HG03457 (cell line): ENCODE measurements around the gene TMEM43.

Source experiments
- ATAC-seq: cut with Tn5 transposase; IDR thresholded peaks from one replicate; pipeline ENCODE4 v1.9.1; 2021; ENCODE audit warnings: moderate number of reproducible peaks; ENCODE audit not compliant: unreplicated experiment

Gene TMEM43

GRCh38 chr3:14150491-14151230, 25.8 kb downstream of the TMEM43 start:
- no peak for ATAC-seq

- ATAC-seq, result no peak
Measured at GRCh38 chr3:14151471-14152083, 26.7 kb downstream of the TMEM43 start.

GRCh38 chr3:14152233-14152962, 27.5 kb downstream of the TMEM43 start:
- ATAC-seq, result no peak

- ATAC-seq, result no peak
Measured at GRCh38 chr3:14152963-14153355, 28.1 kb downstream of the TMEM43 start.

GRCh38 chr3:14153663-14154062, 28.8 kb downstream of the TMEM43 start:
- no peak for ATAC-seq

GRCh38 chr3:14154276-14154675, 29.4 kb downstream of the TMEM43 start:
- ATAC-seq, result no peak

GRCh38 chr3:14154895-14155440, 30.1 kb downstream of the TMEM43 start:
- no peak for ATAC-seq

- ATAC-seq, result no peak
Measured at GRCh38 chr3:14156201-14156600, 31.3 kb downstream of the TMEM43 start.

- no peak for ATAC-seq
Measured at GRCh38 chr3:14156843-14157561, 32.1 kb downstream of the TMEM43 start.

GRCh38 chr3:14157951-14158350, 33.1 kb downstream of the TMEM43 start:
- no peak for ATAC-seq

- no peak for ATAC-seq
Measured at GRCh38 chr3:14158370-14158769, 33.5 kb downstream of the TMEM43 start.

- ATAC-seq, result no peak
Measured at GRCh38 chr3:14159426-14159825, 34.6 kb downstream of the TMEM43 start.

GRCh38 chr3:14161282-14161681, 36.4 kb downstream of the TMEM43 start:
- ATAC-seq, result no peak

GRCh38 chr3:14162178-14162577, 37.3 kb downstream of the TMEM43 start:
- ATAC-seq, result no peak

- no peak for ATAC-seq
Measured at GRCh38 chr3:14166877-14167603, 42.2 kb downstream of the TMEM43 start.

- no peak for ATAC-seq
Measured at GRCh38 chr3:14169435-14169834, 44.6 kb downstream of the TMEM43 start.

- no peak for ATAC-seq
Measured at GRCh38 chr3:14169871-14170270, 45.0 kb downstream of the TMEM43 start.

- ATAC-seq, result no peak
Measured at GRCh38 chr3:14170531-14171159, 45.8 kb downstream of the TMEM43 start.

GRCh38 chr3:14172496-14172895, 47.6 kb downstream of the TMEM43 start:
- ATAC-seq, result no peak

- no peak for ATAC-seq
Measured at GRCh38 chr3:14174483-14174882, 49.6 kb downstream of the TMEM43 start.
